CD14-positive monocyte (primary cell): ENCODE data around the gene UVRAG. TPM values are rescaled to one million over a fixed set of nuclear protein-coding genes. Genes with fewer than 3 reads are reported as not detected.
"Not testable (repeated sequence)": the region's sequence is repeated elsewhere in the genome, so short reads cannot be mapped to it uniquely, and the experiment has no call there.

Experiments used
- DNase-seq, 3 donors: peaks; one replicate each; pipeline ENCODE4 v3.0.0-alpha.2; 2011 to 2022
- H2AFZ ChIP-seq: 2 replicates; pipeline ENCODE4 v1.6.0; 2012; ENCODE audit warnings: mild to moderate bottlenecking, low read depth, low read length, inconsistent platforms; ENCODE audit not compliant: insufficient read depth, poor library complexity, severe bottlenecking
- H3K27ac ChIP-seq, 2 donors: 1 replicate in 1 of 2; 2 replicates in 1 of 2; pipeline ENCODE4 v1.5.1; 2012 to 2013; ENCODE audit warnings: low read length in 2 of 2, control low read depth in 1 of 2, inconsistent platforms in 1 of 2, low read depth in 1 of 2, mild to moderate bottlenecking in 1 of 2
- H3K27me3 ChIP-seq, 2 donors: one replicate each; pipeline versions ENCODE4 v1.6.0 to v1.6.1; 2011 to 2013; ENCODE audit warnings: low read length in 2 of 2; ENCODE audit not compliant: control insufficient read depth in 2 of 2, insufficient read depth in 2 of 2
- H3K36me3 ChIP-seq, 2 donors: replicated peaks in 1 of 2; 1 replicate in 1 of 2; 2 replicates in 1 of 2; pipeline versions ENCODE4 v1.5.1 to v1.6.1; 2012 to 2013; ENCODE audit warnings: low read length in 2 of 2, control low read depth in 1 of 2, inconsistent platforms in 1 of 2, mild to moderate bottlenecking in 1 of 2; ENCODE audit not compliant: insufficient read depth in 2 of 2, control insufficient read depth in 1 of 2
- H3K4me1 ChIP-seq, 2 donors: 1 replicate in 1 of 2; 2 replicates in 1 of 2; pipeline versions ENCODE4 v1.5.1 to v1.6.1; 2012 to 2013; ENCODE audit warnings: low read length in 2 of 2, control low read depth in 1 of 2, inconsistent platforms in 1 of 2, mild to moderate bottlenecking in 1 of 2, moderate library complexity in 1 of 2; ENCODE audit not compliant: insufficient read depth in 2 of 2, control insufficient read depth in 1 of 2
- H3K4me2 ChIP-seq: replicated peaks from 2 replicates; pipeline ENCODE3; 2012; ENCODE audit warnings: low read length, moderate library complexity, mild to moderate bottlenecking; ENCODE audit not compliant: poor library complexity, severe bottlenecking; ENCODE audit errors: extremely low read depth
- H3K4me3 ChIP-seq, 3 experiments: fragments of 200-600 bp in 1 of 3; sonication (generic) in 1 of 3; replicated peaks in 1 of 3; 1 replicate in 2 of 3; 2 replicates in 1 of 3; pipeline ENCODE4 v1.5.1; 2011 to 2013; ENCODE audit warnings: low read length in 3 of 3, mild to moderate bottlenecking in 3 of 3, control low read depth in 2 of 3, low read depth in 2 of 3, inconsistent platforms in 1 of 3, moderate library complexity in 1 of 3
- H3K79me2 ChIP-seq: 2 replicates; pipeline ENCODE4 v1.6.0; 2012; ENCODE audit warnings: mild to moderate bottlenecking, control low read depth, inconsistent platforms, low read length, moderate library complexity; ENCODE audit not compliant: insufficient read depth
- H3K9ac ChIP-seq: 2 replicates; pipeline ENCODE4 v1.6.0; 2017; ENCODE audit warnings: low read length, mild to moderate bottlenecking; ENCODE audit not compliant: insufficient read depth, poor library complexity, severe bottlenecking
- H3K9me3 ChIP-seq, 2 donors: replicated peaks in 1 of 2; 1 replicate in 1 of 2; 2 replicates in 1 of 2; pipeline versions ENCODE4 v1.5.1 to v1.6.1; 2012 to 2013; ENCODE audit warnings: low read length in 2 of 2, control low read depth in 1 of 2; ENCODE audit not compliant: control insufficient read depth in 1 of 2, insufficient read depth in 1 of 2
- H4K20me1 ChIP-seq: 2 replicates; pipeline ENCODE4 v1.6.0; 2012; ENCODE audit warnings: mild to moderate bottlenecking, low read length, control low read depth, moderate library complexity; ENCODE audit not compliant: insufficient read depth
- H3K27ac Mint-ChIP-seq, 7 donors: one replicate each; pipeline ENCODE4 v1.8.0; 2020; ENCODE audit warnings: mild to moderate bottlenecking in 7 of 7, mixed read lengths in 7 of 7, moderate library complexity in 6 of 7, inconsistent platforms in 2 of 7
- H3K27me3 Mint-ChIP-seq, 3 donors: one replicate each; pipeline ENCODE4 v1.8.0; 2021 to 2022; ENCODE audit warnings: low read depth in 3 of 3, mild to moderate bottlenecking in 3 of 3, mixed read lengths in 3 of 3, moderate library complexity in 3 of 3, inconsistent platforms in 1 of 3
- H3K36me3 Mint-ChIP-seq, 2 donors: one replicate each; pipeline ENCODE4 v1.8.0; 2020; ENCODE audit warnings: mixed read lengths in 2 of 2, inconsistent platforms in 1 of 2, mild to moderate bottlenecking in 1 of 2
- H3K4me1 Mint-ChIP-seq: one replicate; pipeline ENCODE4 v1.8.0; 2020; ENCODE audit warnings: mild to moderate bottlenecking, mixed read lengths
- H3K4me3 Mint-ChIP-seq, 2 donors: one replicate each; pipeline ENCODE4 v1.8.0; 2020; ENCODE audit warnings: mild to moderate bottlenecking in 2 of 2, mixed read lengths in 2 of 2, moderate library complexity in 1 of 2
- H3K9me3 Mint-ChIP-seq, 7 donors: one replicate each; pipeline ENCODE4 v1.8.0; 2020 to 2022; ENCODE audit warnings: mixed read lengths in 7 of 7, mild to moderate bottlenecking in 6 of 7, moderate library complexity in 6 of 7, inconsistent platforms in 2 of 7
- CTCF ChIP-seq: fragments of 200-600 bp; IDR thresholded peaks from one replicate; pipeline ENCODE4 v1.8.0; 2022; ENCODE audit warnings: antibody characterized with exemption, mild to moderate bottlenecking
- WGBS: methylation state at CpG from one replicate; pipeline ENCODE4 v1.1.5; 2013; ENCODE audit warnings: missing lambda C conversion rate; ENCODE audit not compliant: insufficient coverage; 5-methylcytosine and 5-hydroxymethylcytosine counted together
- intact Hi-C, 2 donors: fragments of 100-400 bp; cut with micrococcal nuclease; formaldehyde crosslinking; loops; one replicate each; pipeline versions ENCODE4 v1.15.0 to v1.15.1; 2023
- polyA plus RNA-seq, 3 donors: library from polyadenylated mRNA; depleted of rRNA in 1 of 3; unstranded in 2 of 3; stranded (reverse) in 1 of 3; fragments of 300-500 nt in 2 of 3; fragments of >200 nt in 1 of 3; fragmentation: Illumina TruSeq in 2 of 3; gene quantifications; 1 replicate in 2 of 3; 2 replicates in 1 of 3; pipeline ENCODE4 v1.2.3, GENCODE V29; 2012 to 2021

Gene UVRAG
- polyA plus RNA-seq, 3 donors, result 13.7 to 20.5 (median 20.0) TPM

GRCh38 chr11:75979075-75979474 is 164.1 kb downstream of the UVRAG start:
- Histone ChIP-seq H4K20me1 (peaks cover 40% of the 10 kb centered on the region), H3K36me3 (peaks cover 11 to 21% of the 10 kb centered on the region in 2 donors), H3K79me2 (peaks cover 27% of the 10 kb centered on the region)
- H3K4me1 Mint-ChIP-seq, H3K27me3 ChIP-seq, H3K9ac ChIP-seq, H2AFZ ChIP-seq, H3K4me3 Mint-ChIP-seq, H3K27me3 Mint-ChIP-seq, intact Hi-C loops, H3K27ac ChIP-seq, DNase-seq, H3K27ac Mint-ChIP-seq, H3K4me2 ChIP-seq, H3K9me3 Mint-ChIP-seq, H3K4me1 ChIP-seq, H3K9me3 ChIP-seq, H3K4me3 ChIP-seq: not testable (repeated sequence)
- H3K36me3 Mint-ChIP-seq, result peaks cover 14 to 18% of the 10 kb centered on the region in 2 donors
- whole genome bisulfite sequencing, result 100% methylated on average over 1 of the region's 6 CpGs

- H3K9ac ChIP-seq, intact Hi-C loops, H3K9me3 ChIP-seq, H3K4me2 ChIP-seq, H3K4me1 ChIP-seq, H3K27me3 ChIP-seq, DNase-seq, H3K9me3 Mint-ChIP-seq, H2AFZ ChIP-seq, H3K27me3 Mint-ChIP-seq, H3K27ac ChIP-seq, H3K4me3 ChIP-seq, H3K4me3 Mint-ChIP-seq, H3K4me1 Mint-ChIP-seq: not testable (repeated sequence)
- Histone ChIP-seq H3K79me2 (peaks cover 27% of the 10 kb centered on the region), H4K20me1 (peaks cover 40% of the 10 kb centered on the region), H3K36me3 (peaks cover 16 to 26% of the 10 kb centered on the region in 2 donors)
- 96% methylated on average over 15 of the region's 22 CpGs for WGBS
- peak overlapping the region in 1 of 7 donors; percentile 56 for H3K27ac Mint-ChIP-seq
- H3K36me3 Mint-ChIP-seq, result peaks cover 18 to 21% of the 10 kb centered on the region in 2 donors
Observed at GRCh38 chr11:75979479-75980027, 164.5 kb downstream of the UVRAG start.

DNA sequence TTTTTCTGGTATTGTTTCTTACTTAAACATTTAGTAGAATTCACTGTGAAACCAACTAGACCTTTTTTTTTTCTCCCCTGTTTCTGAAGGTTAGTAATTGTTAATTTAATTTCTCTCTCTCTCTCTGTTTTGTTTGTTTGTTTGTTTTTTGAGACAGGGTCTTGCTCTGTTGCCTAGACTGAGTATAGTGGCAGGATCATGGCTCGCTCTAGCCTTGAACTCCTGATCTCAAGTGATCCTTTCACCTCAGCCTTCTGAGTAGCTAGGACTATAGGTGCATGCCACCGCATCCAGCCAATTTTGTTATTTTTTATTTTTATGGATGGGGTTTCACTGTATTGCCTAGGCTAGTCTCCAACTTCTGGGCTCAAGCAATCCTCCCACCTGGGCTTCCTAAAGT is 165.0 kb downstream of the UVRAG start:
- Histone ChIP-seq H3K4me2 (no peak overlapping the region), H3K36me3 (peaks cover 20 to 29% of the 10 kb centered on the region in 2 donors), H2AFZ (no peak overlapping the region), H4K20me1 (peaks cover 40% of the 10 kb centered on the region), H3K79me2 (peaks cover 27% of the 10 kb centered on the region), H3K27me3 (no peaks in the 10 kb centered on the region), H3K27ac (no peak overlapping the region), H3K9ac (no peak overlapping the region), H3K9me3 (no peaks in the 10 kb centered on the region), H3K4me1 (no peaks in the 10 kb centered on the region), H3K4me3 (no peak overlapping the region)
- Mint-ChIP-seq H3K27ac (peak overlapping the region in 2 of 7 donors; percentile 9 to 46), H3K4me3 (no peak overlapping the region), H3K4me1 (peaks cover 4% of the 10 kb centered on the region), H3K36me3 (peaks cover 21 to 26% of the 10 kb centered on the region in 2 donors), H3K27me3 (no peaks in the 10 kb centered on the region), H3K9me3 (no peaks in the 10 kb centered on the region)
- no peak for DNase-seq
- intact Hi-C loops, result no loop called here
- 100% methylated on average over 1 of the region's 2 CpGs for WGBS
- no peak for TF ChIP-seq CTCF
